NCI-H1417 (cell line): ENCODE results near the gene CASP3.
"Not testable (repeated sequence)": the region's sequence is repeated elsewhere in the genome, so short reads cannot be mapped to it uniquely, and the experiment has no call there.

ENCODE experiments used
- DNase-seq, 3 experiments: peaks; one replicate each; lab custom pipeline; 2025; lab: John Stamatoyannopoulos, UW

The CASP3 gene

DNA sequence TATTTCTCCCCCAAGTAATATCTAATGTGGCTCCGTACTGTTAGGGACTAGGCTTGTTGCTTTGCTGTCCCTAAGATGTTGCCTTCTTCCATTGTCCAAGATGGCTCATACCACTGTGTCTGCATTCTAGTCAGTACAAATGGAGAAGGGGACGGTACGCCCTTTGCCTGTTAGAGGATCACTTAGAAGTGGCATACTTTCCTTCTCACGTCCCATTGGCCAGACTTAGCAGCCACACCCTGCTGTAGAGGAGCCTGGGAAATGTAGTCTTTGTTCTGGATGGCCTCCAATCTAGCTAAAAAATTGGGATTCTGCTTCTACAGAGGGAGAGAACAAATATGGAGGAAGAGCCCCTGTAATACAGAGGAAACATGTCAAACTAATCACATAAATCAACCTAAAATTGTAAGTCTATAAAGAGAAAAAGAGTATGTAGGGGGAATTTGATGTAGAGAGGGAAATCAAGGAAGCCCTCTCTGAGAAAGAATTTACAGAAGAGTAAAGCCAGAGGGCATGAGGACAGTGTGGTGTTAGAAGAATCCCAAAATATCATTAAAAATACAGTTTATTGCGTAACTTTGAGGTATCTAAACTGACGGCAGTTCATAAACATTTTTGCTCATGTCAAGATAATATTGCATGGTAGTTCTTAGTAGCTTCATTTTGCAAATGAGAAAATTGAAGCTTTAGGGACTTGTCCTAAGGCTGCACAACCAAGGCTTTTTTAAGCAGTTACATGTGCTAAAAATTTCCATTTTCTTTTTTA lies 15.4 kb upstream of the CASP3 start:
- DNase-seq = no peak

DNA sequence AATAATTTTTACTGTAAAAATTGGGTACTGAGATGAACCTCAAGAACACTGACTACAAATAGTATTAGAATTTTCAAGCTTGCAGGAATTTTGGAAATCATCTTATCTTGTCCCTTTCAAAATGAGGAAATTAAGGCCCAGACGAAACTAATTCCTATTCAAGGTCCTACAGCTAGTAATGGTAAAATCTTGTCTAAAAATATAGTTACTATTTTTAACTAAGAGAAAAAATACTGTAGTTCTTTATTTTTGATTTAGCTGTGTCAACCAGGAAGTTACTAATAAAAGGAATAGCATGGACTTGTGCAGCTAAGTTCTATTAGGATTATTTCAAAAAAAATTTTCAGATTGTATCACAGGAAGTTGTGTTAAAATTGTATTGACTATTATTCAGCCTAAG lies 13.0 kb upstream of the CASP3 start:
- no peak for DNase-seq

DNA sequence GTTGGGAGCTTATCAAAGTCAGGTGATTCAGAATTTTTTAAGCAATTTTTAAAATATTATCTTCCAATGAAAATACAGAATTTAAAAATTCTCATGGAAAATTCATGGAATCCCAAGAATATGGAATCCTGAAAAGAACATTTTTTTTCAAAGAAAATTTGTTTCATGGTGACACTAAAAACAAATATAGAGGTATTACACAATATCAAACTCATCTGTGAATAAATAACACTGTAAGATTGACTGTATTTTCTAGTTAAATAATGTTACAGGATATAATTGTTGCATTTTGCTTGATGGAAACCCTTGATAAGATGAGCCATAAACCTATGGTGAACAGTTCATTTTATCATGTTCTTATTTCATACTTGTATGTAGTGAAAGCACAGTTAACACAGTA lies 11.7 kb upstream of the CASP3 start:
- no peak for DNase-seq

DNA sequence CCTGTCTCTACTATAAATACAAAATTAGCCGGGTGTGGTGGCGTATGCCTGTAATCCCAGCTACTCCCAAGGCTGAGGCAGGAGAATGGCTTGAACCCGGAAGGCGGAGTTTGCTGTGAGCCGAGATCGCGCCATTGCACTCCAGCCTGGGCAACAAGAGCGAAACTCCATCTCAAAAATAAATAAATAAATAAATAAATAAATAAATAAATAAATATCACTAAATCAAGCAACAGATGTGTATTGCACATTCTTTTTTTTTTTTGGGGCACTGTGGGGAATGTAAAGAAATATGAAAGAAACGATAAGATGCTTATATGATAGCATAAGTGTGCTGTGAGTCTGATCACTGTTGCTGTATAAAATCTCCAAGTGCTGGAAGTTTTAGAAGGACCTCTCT lies 8.6 kb upstream of the CASP3 start:
- DNase-seq = not testable (repeated sequence)

DNA sequence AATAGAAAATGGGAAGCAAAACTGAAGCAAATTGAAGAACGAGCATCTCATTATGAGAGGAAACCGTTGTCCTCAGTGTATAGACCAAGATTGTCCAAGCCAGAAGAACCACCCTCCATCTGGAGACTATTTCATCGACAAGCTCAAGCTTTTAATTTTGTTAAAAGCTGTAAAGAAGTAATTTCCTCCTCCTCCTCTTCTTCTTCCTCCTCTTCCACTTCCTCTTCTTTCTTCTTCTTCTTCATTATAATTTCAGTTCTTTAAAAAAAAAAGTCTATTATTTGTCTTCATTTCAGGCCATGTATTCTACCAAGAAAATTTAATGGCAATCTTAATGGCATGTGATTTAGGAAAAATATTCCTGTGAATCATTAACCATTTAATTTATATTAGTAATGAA lies 7.9 kb upstream of the CASP3 start:
- no peak for DNase-seq

DNA sequence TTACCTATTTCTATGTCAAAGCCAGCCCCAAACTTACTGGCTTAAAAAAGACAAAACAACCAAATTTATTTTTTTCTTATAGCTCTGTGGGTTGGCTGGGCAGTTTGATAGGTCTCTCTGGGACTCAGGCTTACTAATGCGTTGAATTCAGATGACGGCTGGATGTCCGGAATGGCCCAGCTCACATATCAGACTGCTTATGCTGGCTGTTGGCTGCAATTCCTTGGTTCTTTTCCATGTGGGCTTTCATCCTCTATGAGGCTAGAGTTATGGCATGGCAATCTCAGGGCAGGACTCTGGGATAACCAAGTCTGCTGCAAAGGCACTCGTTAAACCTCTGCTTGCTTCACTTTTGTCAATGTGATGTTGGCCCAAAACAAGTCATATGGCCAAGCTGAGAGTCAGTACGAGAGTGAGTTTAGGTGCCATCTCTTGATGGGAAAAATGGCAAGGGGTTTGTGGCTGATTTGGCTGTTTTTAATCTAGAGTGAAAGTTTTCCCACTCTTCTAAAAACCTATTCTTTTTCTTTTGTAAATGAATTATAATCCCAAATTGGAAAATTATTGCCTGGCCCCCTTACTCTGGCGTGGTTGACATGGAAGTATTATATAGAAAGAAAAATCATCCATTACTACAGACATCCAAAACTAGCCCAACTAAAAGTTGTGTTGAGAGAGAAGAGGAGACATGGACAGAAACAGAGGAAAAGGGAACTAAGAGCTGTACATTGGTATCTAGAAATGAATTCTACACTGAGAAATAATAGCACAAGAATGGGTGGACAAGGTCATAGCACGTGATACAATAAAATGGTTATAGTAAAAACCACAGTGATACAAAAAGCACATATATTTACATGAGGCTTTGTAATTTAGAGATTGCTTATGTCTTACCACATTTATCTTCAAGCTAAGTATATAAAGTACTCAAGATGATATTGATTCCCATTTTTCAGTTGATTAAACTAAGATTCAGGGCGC lies 6.9 kb upstream of the CASP3 start:
- DNase-seq = no peak

DNA sequence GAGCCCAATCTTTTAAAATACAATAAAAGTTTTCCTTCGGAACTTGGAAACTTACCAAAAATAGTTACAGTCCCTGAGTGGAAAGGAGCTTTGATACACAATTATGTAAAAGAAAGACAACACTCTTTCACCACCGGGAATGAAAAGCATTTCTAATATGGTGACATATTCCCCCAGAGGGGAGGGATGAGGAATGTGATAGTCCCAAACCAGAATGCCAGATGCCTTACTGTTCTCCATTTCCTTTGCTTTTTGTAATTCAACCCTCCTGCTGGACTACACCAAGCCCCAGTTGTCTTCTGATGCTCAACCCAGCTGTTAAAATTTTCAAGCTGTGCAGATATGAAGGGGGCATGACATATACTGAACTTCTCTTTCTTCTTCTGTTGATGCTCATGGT lies 4.4 kb upstream of the CASP3 start:
- no peak for DNase-seq

DNA sequence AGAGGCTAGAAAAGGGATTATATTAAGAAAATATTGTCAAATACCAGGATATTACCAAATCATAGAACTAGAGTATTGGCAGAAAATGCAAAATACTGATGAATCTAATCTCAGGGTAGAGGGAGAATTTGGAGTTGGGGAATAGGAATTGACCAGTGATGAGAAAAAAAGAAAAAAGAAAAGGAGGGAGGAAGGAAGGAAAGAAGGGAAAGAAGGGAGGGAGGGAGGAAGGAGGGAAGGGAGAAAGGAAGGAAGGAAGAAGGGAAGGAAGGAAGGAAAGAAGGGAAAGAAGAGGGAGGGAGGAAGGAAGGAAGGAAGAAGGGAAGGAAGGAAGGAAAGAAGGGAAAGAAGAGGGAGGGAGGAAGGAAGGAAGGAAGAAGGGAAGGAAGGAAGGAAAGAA lies 3.4 kb upstream of the CASP3 start:
- not testable (repeated sequence) for DNase-seq

DNA sequence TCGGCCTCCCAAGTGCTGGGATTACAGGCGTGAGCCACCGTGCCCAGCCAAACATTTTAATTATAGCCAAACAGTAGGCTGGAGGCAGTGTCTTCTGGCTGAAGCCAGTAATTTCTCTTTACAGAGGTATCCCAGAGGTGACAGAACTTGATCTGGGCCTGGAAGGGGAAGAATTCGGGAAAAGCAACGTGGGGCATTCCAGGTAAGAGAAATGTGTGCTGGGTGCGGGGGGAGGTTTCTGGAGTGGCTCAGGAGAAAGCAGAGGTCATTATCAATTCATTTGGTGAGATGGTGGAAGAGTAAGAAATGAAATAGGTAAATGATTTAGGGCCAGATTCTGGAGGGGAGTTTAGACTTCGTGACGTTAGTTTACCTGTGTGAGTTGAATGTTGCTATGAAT lies 2.7 kb upstream of the CASP3 start:
- DNase-seq = no peak

DNA sequence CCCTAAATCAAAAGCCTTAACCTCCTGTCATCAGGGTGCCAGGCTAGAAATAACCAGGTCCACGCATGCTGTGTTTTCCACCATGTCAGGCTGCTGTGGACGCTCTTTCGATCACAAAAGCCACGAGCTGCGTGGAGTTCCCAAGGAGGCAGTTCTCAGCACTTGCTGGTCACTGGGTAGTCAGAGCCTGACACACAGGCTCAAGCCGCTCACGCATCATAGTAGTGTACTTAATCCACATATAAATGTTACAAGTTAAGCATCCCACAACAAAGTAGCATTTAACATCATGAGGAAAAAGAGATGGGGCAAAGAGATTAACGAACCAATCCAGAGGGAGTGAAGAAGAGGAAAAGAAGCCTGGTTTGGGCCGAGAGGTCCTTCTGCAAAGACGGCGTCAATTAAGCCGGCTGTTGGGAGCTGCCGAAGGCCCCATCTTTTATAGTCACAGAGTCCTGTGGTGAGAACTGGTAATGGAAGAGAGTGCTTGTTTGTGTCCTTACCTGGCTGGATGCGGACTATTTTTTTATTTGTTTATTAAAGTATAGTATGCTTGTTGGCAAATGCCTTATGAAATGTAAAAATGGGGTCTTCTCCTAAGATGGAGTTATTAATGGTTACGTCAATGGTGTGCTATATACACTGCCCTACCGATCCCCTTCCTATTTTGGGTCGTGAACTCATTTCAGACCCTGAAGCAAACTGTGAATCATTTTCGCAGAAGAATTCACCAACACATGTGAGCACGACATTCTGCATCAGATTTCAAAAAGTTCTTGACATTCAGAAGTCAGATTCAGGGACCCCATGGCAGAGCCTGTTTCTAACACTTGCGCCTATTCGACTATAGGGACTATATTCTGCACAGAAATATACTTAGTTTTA lies 966 bp upstream of the CASP3 start:
- peak in 2 of 3 experiments; percentile 82 to 89 for DNase-seq

DNA sequence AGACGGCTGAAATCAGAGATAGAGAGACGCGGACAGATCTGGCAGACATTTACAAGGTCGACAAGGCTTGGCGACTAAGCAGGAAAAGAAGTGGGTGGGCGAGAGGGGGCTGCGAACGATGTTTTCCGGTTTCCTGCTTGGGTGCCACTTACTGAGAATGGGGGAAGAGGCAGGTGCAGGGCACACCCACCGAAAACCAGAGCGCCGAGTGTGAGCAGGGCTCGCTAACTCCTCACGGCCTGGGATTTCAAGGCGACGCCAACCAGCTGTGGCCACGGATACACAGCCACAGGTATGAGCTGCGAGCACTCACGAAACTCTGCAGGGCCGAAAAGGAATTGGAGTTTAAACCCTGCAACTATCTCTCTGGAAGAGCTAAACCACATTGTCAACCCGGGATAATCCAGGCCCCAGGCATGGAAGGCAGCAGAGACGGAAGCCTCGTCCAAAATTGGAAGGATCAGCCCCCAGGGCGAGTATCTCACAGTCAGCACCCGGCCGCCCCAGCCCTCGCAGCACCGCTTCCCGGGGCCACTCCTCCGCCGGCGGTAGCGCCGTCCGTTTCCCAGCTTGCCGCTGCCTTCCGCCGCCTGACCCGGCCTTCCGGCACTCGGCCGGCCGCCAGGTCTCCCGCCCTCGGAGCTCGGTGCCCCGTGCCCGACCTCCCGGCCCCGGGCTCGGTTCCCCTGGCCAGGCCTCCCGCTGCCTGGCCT lies 778 bp downstream of the CASP3 start:
- peak; percentile 45 to 76 (median 71) for DNase-seq

DNA sequence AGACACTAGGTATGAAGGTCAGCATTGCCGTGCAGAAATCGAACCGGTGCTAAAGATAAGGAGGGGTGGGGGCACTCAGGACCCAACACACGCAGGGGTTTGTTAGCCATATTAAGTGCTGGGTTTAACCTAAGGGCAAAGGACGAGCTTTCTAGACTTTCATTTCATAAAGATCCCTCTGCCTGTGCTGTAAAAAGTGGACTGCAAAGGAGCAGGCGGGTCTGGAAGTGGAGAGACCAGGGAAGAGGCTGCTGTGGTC lies 1.3 kb downstream of the CASP3 start:
- DNase-seq = peak in 1 of 3 experiments; percentile 46

DNA sequence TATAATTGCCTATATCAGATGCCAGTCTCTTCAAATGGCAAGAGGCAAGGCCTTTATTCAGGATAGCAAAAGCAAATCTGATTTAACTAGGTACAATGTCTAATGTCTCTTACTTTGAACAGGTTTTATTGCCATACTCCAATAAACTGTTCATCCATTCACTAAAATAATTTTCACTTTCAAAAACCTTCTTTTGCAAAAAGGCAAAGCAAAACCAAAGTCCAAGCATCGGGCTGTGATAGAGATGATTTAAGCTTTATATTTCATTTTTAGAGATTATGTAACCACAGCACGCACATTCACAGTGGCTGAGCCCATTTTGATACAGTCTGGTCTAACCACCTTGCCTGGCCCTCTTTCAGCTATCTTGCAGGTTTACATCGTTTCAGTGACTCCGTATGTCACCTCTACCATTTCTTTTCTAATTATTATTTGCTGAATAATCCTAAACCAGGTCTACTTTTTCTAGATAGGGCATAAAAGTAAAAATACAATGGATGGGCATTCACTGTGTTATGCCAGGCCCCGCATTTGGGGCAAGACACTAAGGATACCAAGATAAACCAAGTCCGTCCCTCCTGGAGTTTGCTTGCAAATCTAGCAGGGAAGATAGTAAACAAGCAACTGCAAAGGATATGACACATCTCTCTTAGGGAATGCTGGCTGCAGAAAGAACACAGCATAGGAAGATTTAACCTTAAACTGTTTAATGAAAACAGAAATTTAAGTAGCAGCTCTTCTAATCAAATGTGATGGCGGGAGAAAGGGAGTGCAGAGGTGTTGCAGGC lies 1.8 kb downstream of the CASP3 start:
- DNase-seq = no peak

DNA sequence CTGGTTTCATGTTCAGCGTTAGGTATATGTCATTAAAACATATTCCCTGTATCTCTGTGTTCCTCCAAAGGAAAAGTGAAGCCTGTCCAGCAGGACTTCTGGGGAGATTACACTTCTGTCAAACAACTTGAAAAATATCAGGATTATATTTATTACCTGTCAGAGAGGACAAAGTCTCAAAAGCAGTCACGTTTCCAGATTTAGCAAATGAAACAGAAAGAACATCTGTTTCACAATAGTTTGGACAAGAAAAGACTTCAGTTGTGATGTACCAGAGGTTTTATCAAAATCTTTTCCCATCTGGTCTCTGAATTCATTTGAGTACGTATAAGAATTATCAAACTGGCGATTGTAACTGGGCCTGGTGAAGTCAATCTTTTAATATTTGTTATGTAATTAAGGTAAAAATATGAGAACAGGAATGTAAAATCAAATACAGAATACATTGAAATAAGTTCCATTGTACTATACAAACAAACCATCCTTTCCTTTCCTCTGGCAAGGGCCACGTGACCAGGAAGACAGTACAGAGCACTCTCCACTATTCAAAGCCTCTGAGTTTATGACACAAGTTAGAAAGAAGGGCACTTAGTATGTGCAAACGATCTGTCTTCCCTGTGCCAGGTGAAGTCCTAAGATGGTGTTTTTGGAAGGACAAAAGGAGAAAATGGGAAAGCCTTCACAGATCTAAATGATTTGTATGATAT lies 3.2 kb downstream of the CASP3 start:
- DNase-seq = no peak

DNA sequence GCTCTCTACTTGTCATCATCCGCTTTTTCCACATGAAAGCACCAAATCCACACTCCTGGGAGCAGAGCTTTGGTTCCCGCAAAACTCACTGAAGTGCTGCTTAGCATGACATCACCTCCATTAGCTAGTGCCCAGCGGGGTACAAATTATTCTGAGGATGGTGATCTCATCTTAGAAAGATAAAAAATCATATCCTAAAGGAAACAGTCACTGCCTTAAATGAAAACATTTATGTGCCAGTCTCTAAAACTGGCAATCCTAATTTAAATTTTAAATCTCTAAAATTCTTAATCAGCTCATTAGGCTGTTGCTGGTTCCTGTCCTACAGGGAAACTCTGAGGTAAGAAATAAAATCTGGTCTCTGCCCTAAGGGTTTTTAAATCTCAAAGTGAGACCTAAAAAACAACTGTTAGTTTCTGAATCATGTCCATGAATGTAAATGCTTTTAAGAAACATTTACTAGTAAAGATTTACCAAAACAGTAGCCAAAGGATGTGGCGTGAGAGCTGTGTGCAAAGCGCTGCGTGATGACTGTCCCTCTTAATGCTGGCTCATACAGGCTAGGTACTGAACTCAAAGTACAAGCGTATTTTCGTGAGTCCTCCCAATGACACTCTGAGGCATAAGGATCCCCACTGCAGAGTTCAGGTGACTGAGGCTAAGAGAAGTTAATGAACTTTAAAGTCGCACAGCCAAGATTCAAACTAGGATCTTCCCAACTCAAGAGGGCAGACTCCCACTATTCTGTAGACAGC lies 4.5 kb downstream of the CASP3 start:
- DNase-seq = peak in 2 of 3 experiments; percentile 4 to 40

DNA sequence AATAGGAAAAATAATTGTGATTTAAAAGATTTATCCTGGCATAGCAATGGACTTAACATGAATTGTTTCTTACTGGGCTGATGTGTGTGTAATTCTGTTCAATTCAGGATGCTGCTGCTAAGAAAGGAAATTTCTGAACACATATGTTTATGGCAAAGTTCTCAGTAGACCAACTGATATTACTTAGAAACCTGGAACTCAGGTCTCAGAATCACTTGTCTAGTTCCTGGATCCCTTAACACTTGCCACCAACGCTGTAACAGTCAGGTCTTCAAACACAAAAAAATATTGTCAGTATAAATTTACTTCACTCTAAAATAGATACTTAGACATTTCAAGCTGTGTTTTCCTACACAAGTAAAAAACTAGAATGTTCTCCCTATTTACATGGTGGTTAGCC lies 5.5 kb downstream of the CASP3 start:
- DNase-seq = no peak

DNA sequence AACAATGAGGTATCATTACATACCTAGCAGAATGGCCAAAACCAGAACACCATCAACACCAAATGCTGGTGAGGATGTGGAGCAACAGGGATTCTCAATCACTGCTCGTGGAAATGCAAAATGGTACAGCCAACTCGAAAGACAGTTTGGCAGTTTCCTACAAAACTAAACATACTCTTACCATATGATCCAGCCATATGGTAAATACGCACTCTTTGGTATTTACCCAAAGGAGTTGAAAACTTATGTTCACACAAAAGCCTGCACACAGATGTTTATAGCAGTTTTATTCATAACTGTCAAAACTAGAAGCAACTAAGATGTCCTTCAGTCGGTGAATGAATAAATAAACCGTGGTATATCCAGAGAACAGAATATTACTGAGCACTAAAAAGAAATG lies 7.8 kb downstream of the CASP3 start:
- no peak for DNase-seq

DNA sequence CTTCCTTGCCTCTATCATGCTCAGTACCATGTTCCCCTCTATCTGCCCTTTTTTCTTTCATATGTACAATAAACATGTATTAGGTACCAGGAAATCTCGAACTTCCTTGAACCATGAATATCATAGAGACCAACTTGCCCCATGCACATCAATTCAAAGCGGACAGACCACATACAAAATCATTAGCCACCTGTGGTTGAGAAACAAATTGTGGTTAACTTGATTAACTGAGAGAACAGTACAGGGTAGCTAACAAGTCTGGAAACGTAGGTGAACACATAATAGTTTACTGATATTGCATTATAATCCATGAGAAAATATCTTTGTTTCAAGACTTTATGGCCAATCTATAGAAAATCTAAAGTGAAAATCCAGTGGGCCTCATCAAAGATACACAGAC lies 8.2 kb downstream of the CASP3 start:
- no peak for DNase-seq

DNA sequence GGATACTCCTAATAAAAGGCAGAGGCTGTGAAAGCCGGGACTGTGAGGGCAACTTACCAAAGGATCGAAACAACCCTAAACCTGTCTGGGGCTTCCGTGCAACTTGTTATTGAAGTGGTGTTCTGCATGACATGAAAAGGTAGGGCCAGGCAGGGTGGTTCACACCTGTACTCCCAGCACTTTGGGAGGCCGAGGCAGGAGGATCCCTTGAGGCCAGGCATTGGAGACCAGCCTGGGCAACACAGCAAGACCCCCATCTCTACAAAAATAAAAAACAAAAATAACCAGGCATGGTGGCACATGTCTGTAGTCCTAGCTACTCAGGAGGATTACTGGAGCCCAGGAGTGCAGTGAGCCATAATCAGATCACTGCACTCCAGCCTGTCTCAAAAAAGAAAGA lies 12.3 kb downstream of the CASP3 start:
- DNase-seq = no peak

DNA sequence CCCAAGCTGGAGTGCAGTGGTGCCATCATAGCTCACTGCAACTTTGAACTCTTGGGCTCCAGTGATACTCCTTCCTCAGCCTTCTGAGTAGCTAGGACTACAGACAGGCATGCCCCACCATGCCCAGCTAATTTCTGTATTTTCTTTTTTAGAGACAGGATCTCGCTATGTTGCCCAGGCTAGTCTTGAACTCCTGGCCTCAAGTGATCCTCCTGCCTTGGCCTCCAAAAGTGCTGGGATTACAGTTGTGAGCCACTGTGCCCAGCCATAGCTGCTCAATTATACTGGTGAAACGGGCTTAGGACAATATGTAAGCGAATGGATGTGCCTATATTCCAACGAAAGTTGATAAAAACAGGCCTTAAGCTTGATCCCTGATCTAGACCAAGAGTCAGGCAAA lies 13.1 kb downstream of the CASP3 start:
- DNase-seq = no peak
